ENCODE measurements around the gene HAUS8. TPM values are rescaled to one million over a fixed set of nuclear protein-coding genes. Genes with fewer than 3 reads are reported as not detected.
A peak's percentile ranks its signal among the peaks of the same experiment; 100 is the strongest.

Gene HAUS8
- total and polyA plus RNA-seq, 9 of the 15 experiments (the other 6 are each of a cell fraction or from before 2014, with no cell fraction given) = 20.5 to 53.2 (median 36.0) TPM

- peak; percentile 99 for TF ChIP-seq MBD2 (IDR thresholded peaks at IDR 0.05; ENCODE audit: borderline replicate concordance, low read depth)
- no peak for TF ChIP-seq MAFK (IDR thresholded peaks at IDR 0.05; ENCODE audit: low read length)
- TF ChIP-seq NFIC (IDR thresholded peaks at IDR 0.05) = 0 out of 2 replicates have a peak, but pooled peaks have one; percentile 23
- TF ChIP-seq TCF3 (CRISPR knock-in tag; IDR thresholded peaks at IDR 0.05) = 0 out of 2 replicates have a peak, but pooled peaks have one; percentile 20
- no peak for TF ChIP-seq ZNF224 (CRISPR knock-in tag; IDR thresholded peaks at IDR 0.05)
- TF ChIP-seq MBD1 (CRISPR knock-in tag; IDR thresholded peaks at IDR 0.05) = no peak
- peak; percentile 88 for TF ChIP-seq CTBP1 (IDR thresholded peaks at IDR 0.05; ENCODE audit: borderline replicate concordance)
- no peak for TF ChIP-seq MED1 (CRISPR knock-in tag; IDR thresholded peaks at IDR 0.05; ENCODE audit: borderline replicate concordance)
- TF ChIP-seq ARID1B (IDR thresholded peaks at IDR 0.05) = peak; percentile 14; the same call in 1 of the 2 replicates
- TF ChIP-seq ELK1 (CRISPR knock-in tag; IDR thresholded peaks at IDR 0.05) = no peak
- TF ChIP-seq SIX5 (IDR thresholded peaks at IDR 0.05; ENCODE audit: borderline replicate concordance in 1 of 2, insufficient read depth in 1 of 2, low read depth in 1 of 2, low read length in 2 of 2) = peak; percentile 42 to 61; a peak in 2 of 4 replicates
- no peak for TF ChIP-seq SREBF2 (CRISPR knock-in tag; IDR thresholded peaks at IDR 0.05)
- no peak for TF ChIP-seq FOXO4 (CRISPR knock-in tag; IDR thresholded peaks at IDR 0.05)
- TF ChIP-seq PBX2 (CRISPR knock-in tag; IDR thresholded peaks at IDR 0.05; ENCODE audit: low read depth) = no peak
- TF ChIP-seq PBX2 (tag; conservative IDR thresholded peaks at IDR 0.05; ENCODE audit: low read depth) = no peak
- no peak; a peak in 1 of 4 replicates for TF ChIP-seq RCOR1 (IDR thresholded peaks at IDR 0.05; ENCODE audit: borderline replicate concordance in 1 of 2, low read depth in 2 of 2, low read length in 2 of 2)
- peak; percentile 98 for TF ChIP-seq RBFOX2 (IDR thresholded peaks at IDR 0.05; ENCODE audit: low read depth, low read length)
Measured at GRCh38 chr19:17075035-17075863, at the start of gene HAUS8, which contains the start of gene MYO9B (continued).
